Measurements from ENCODE around the gene GSS.

DNA sequence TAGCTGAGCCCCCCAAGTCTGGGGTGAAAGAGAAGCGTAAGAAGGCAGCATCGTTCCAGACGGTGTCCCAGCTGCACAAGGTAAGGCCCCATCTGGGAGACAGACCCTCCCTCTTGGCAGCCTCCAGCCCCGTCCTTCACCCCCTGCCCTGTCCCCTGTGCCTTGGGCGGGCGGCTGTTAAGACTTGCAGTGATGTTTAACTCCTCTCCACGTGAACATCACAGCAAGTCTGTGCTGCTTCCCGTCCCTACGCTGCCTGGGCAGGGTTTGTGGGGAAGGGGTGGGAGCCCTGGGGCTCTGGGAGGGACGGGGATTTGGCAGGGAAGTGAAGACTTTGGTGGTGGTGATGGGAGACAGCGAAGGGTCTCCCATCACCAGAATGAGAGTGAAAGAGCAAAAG is 34.6 kb upstream of the GSS start:
- TF ChIP-seq POLR2AphosphoS5 (IDR thresholded peaks at IDR 0.05; ENCODE audit: low read depth, low read length) = no peak
- TF ChIP-seq, protein P1, sequence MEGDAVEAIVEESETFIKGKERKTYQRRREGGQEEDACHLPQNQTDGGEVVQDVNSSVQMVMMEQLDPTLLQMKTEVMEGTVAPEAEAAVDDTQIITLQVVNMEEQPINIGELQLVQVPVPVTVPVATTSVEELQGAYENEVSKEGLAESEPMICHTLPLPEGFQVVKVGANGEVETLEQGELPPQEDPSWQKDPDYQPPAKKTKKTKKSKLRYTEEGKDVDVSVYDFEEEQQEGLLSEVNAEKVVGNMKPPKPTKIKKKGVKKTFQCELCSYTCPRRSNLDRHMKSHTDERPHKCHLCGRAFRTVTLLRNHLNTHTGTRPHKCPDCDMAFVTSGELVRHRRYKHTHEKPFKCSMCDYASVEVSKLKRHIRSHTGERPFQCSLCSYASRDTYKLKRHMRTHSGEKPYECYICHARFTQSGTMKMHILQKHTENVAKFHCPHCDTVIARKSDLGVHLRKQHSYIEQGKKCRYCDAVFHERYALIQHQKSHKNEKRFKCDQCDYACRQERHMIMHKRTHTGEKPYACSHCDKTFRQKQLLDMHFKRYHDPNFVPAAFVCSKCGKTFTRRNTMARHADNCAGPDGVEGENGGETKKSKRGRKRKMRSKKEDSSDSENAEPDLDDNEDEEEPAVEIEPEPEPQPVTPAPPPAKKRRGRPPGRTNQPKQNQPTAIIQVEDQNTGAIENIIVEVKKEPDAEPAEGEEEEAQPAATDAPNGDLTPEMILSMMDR (IDR thresholded peaks at IDR 0.05 in 2 of 3, conservative IDR thresholded peaks at IDR 0.05 in 1 of 3; ENCODE audit: borderline replicate concordance in 1 of 3, insufficient read depth in 1 of 3, low read depth in 2 of 3, low read length in 2 of 3) = no peak
- TF ChIP-seq ZNF274 (IDR thresholded peaks at IDR 0.05; ENCODE audit: low read depth, low read length) = no peak
- TF ChIP-seq, protein P2, sequence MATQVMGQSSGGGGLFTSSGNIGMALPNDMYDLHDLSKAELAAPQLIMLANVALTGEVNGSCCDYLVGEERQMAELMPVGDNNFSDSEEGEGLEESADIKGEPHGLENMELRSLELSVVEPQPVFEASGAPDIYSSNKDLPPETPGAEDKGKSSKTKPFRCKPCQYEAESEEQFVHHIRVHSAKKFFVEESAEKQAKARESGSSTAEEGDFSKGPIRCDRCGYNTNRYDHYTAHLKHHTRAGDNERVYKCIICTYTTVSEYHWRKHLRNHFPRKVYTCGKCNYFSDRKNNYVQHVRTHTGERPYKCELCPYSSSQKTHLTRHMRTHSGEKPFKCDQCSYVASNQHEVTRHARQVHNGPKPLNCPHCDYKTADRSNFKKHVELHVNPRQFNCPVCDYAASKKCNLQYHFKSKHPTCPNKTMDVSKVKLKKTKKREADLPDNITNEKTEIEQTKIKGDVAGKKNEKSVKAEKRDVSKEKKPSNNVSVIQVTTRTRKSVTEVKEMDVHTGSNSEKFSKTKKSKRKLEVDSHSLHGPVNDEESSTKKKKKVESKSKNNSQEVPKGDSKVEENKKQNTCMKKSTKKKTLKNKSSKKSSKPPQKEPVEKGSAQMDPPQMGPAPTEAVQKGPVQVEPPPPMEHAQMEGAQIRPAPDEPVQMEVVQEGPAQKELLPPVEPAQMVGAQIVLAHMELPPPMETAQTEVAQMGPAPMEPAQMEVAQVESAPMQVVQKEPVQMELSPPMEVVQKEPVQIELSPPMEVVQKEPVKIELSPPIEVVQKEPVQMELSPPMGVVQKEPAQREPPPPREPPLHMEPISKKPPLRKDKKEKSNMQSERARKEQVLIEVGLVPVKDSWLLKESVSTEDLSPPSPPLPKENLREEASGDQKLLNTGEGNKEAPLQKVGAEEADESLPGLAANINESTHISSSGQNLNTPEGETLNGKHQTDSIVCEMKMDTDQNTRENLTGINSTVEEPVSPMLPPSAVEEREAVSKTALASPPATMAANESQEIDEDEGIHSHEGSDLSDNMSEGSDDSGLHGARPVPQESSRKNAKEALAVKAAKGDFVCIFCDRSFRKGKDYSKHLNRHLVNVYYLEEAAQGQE (IDR thresholded peaks at IDR 0.05; ENCODE audit: low read depth) = no peak
- TF ChIP-seq POLR2A (IDR thresholded peaks at IDR 0.05; ENCODE audit: borderline replicate concordance, extremely low read depth, insufficient read depth, insufficient read length) = no peak
- no peak for TF ChIP-seq EZH2 (IDR thresholded peaks at IDR 0.05)
- TF ChIP-seq, protein P3, sequence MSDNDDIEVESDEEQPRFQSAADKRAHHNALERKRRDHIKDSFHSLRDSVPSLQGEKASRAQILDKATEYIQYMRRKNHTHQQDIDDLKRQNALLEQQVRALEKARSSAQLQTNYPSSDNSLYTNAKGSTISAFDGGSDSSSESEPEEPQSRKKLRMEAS (IDR thresholded peaks at IDR 0.05) = no peak
- TF ChIP-seq CEBPB (IDR thresholded peaks at IDR 0.05; ENCODE audit: low read depth) = no peak

Measured in HCT116 (cell line).